Omental fat pad (tissue), 4 donors: ENCODE results near the gene CCDC91. TPM values are rescaled to one million over a fixed set of nuclear protein-coding genes. Genes with fewer than 3 reads are reported as not detected.

Experiments
- ATAC-seq: fragments of 150-250 bp; one replicate; pipeline ENCODE4 v1.9.1; 2016; ENCODE audit warnings: mild to moderate bottlenecking, moderate library complexity; ENCODE audit not compliant: low FRiP score
- DNase-seq: peaks from one replicate; pipeline ENCODE4 v3.0.0-alpha.2; 2019; ENCODE audit warnings: low spot score
- CTCF ChIP-seq, 3 donors: fragments of 450-650 bp; IDR thresholded peaks; one replicate each; pipeline ENCODE4 v1.5.1; 2016 to 2017; ENCODE audit warnings: antibody characterized with exemption in 3 of 3, mild to moderate bottlenecking in 3 of 3, moderate library complexity in 2 of 3
- total RNA-seq, 4 donors: library from RNA; depleted of rRNA; stranded (reverse); fragments of >200 nt; gene quantifications; one replicate each; pipeline ENCODE4 v1.1.0, GENCODE V29; 2016

Gene CCDC91
- total RNA-seq, 4 donors from 2014 or later = 29.3 to 48.9 (median 32.5) TPM

- TF ChIP-seq CTCF (IDR thresholded peaks at IDR 0.05) = no peak
- ATAC-seq = no peak
- no peak for DNase-seq
These were observed 18.7 kb upstream of the CCDC91 start for GRCh38 chr12:28171356-28172060.

- no peak for DNase-seq
- no peak for TF ChIP-seq CTCF (IDR thresholded peaks at IDR 0.05)
- ATAC-seq = no peak
These were observed 17.7 kb upstream of the CCDC91 start for GRCh38 chr12:28172434-28173030.

- DNase-seq (no peak), ATAC-seq (no peak)
- TF ChIP-seq CTCF (IDR thresholded peaks at IDR 0.05) = no peak
These were observed 16.8 kb upstream of the CCDC91 start for GRCh38 chr12:28173440-28173839.

GRCh38 chr12:28175098-28175589, 15.1 kb upstream of the CCDC91 start:
- no peak for TF ChIP-seq CTCF (IDR thresholded peaks at IDR 0.05)
- no peak for ATAC-seq
- no peak for DNase-seq

- TF ChIP-seq CTCF (IDR thresholded peaks at IDR 0.05) = no peak
- DNase-seq (no peak), ATAC-seq (no peak)
These were observed 14.0 kb upstream of the CCDC91 start for GRCh38 chr12:28176295-28176694.

- DNase-seq = no peak
- no peak for TF ChIP-seq CTCF (IDR thresholded peaks at IDR 0.05)
- ATAC-seq = no peak
These were observed 12.8 kb upstream of the CCDC91 start for GRCh38 chr12:28177461-28177860.

- DNase-seq = no peak
- TF ChIP-seq CTCF (IDR thresholded peaks at IDR 0.05) = no peak
- no peak for ATAC-seq
These were observed 12.4 kb upstream of the CCDC91 start for GRCh38 chr12:28177905-28178304.
